GM21526 (cell line): ENCODE results near the gene DPYSL5.

Source experiments
- ATAC-seq: cut with Tn5 transposase; IDR thresholded peaks from one replicate; pipeline ENCODE4 v1.9.1; 2021; ENCODE audit warnings: moderate library complexity; ENCODE audit not compliant: unreplicated experiment, low FRiP score

DPYSL5 gene

GRCh38 chr2:26954135-26954534, 106.2 kb downstream of the DPYSL5 start:
- ATAC-seq = no peak

GRCh38 chr2:26957041-26957440, 109.1 kb downstream of the DPYSL5 start:
- ATAC-seq = no peak

- ATAC-seq = no peak
Measured at GRCh38 chr2:26957534-26957933, 109.6 kb downstream of the DPYSL5 start.

- ATAC-seq = no peak
Measured at GRCh38 chr2:26959331-26959730, 111.4 kb downstream of the DPYSL5 start.

- no peak for ATAC-seq
Measured at GRCh38 chr2:26964446-26965130, 116.7 kb downstream of the DPYSL5 start.

GRCh38 chr2:26968001-26968400, 120.1 kb downstream of the DPYSL5 start:
- ATAC-seq = no peak

- ATAC-seq = no peak
Measured at GRCh38 chr2:26969077-26969844, 121.3 kb downstream of the DPYSL5 start.

GRCh38 chr2:26970244-26970927, 122.5 kb downstream of the DPYSL5 start, which contains the start of gene MAPRE3:
Gene MAPRE3, plus strand, starts transcription at chr2:26970637. Its CDS starts 51,582 bp downstream, at chr2:27022219.
- ATAC-seq = peak; percentile 85

- peak; percentile 26 for ATAC-seq
Measured at GRCh38 chr2:26970928-26971627, 123.1 kb downstream of the DPYSL5 start.

GRCh38 chr2:26971911-26972786, 124.2 kb downstream of the DPYSL5 start:
- no peak for ATAC-seq

- ATAC-seq = no peak
Measured at GRCh38 chr2:26974352-26974751, 126.4 kb downstream of the DPYSL5 start.

GRCh38 chr2:26975102-26975501, 127.2 kb downstream of the DPYSL5 start:
- no peak for ATAC-seq

- ATAC-seq = no peak
Measured at GRCh38 chr2:26975656-26976055, 127.7 kb downstream of the DPYSL5 start.

- no peak for ATAC-seq
Measured at GRCh38 chr2:26976237-26976636, 128.3 kb downstream of the DPYSL5 start.

- no peak for ATAC-seq
Measured at GRCh38 chr2:26977012-26977411, 129.1 kb downstream of the DPYSL5 start.

- ATAC-seq = no peak
Measured at GRCh38 chr2:26978061-26978596, 130.2 kb downstream of the DPYSL5 start.

- ATAC-seq = no peak
Measured at GRCh38 chr2:26979741-26980140, 131.8 kb downstream of the DPYSL5 start.

GRCh38 chr2:26980971-26981370, 133.0 kb downstream of the DPYSL5 start:
- no peak for ATAC-seq

- ATAC-seq = no peak
Measured at GRCh38 chr2:26982102-26982742, 134.3 kb downstream of the DPYSL5 start.
